Stimulated activated naive CD8-positive, alpha-beta T cell treated with anti-CD3 and anti-CD28 coated beads, Interleukin-15, Interleukin-2, amounts not matched to agents 100 U/mL and 50 U/mL, for 24 hours (primary cell): Measurements from ENCODE around the gene SNX25.

Experiments
- ATAC-seq: fragments of 150-1000 bp; cut with Tn5 transposase; one replicate; pipeline ENCODE4 v1.10.0; 2021
- DNase-seq: peaks from one replicate; pipeline ENCODE4 v3.0.0; 2021

Gene SNX25

GRCh38 chr4:185265942-185266341 lies 56.5 kb downstream of the SNX25 start:
- DNase-seq (no peak), ATAC-seq (no peak)

GRCh38 chr4:185269286-185269685 lies 59.9 kb downstream of the SNX25 start:
- ATAC-seq = no peak
- DNase-seq = no peak

- DNase-seq = no peak
Measured at GRCh38 chr4:185270037-185270436, 60.6 kb downstream of the SNX25 start.

GRCh38 chr4:185270885-185271284 lies 61.5 kb downstream of the SNX25 start:
- DNase-seq = no peak
- ATAC-seq = no peak

More at GRCh38 chr4:185270037-185270436, 60.6 kb downstream of the SNX25 start:
- ATAC-seq = no peak

GRCh38 chr4:185272245-185272644 lies 62.8 kb downstream of the SNX25 start:
- ATAC-seq (no peak), DNase-seq (no peak)

GRCh38 chr4:185275501-185275900 lies 66.1 kb downstream of the SNX25 start:
- ATAC-seq = no peak
- no peak for DNase-seq

- no peak for DNase-seq
- ATAC-seq = no peak
Measured at GRCh38 chr4:185276036-185276435, 66.6 kb downstream of the SNX25 start.

- no peak for ATAC-seq
- DNase-seq = no peak
Measured at GRCh38 chr4:185278716-185279115, 69.3 kb downstream of the SNX25 start.

- ATAC-seq = no peak
- DNase-seq = no peak
Measured at GRCh38 chr4:185280608-185281007, 71.2 kb downstream of the SNX25 start.

GRCh38 chr4:185282968-185283367 lies 73.6 kb downstream of the SNX25 start:
- no peak for ATAC-seq

GRCh38 chr4:185283723-185284122 lies 74.3 kb downstream of the SNX25 start:
- no peak for DNase-seq
- no peak for ATAC-seq

More at GRCh38 chr4:185282968-185283367, 73.6 kb downstream of the SNX25 start:
- DNase-seq = no peak

GRCh38 chr4:185285632-185286393 lies 76.4 kb downstream of the SNX25 start:
- DNase-seq (no peak), ATAC-seq (no peak)

GRCh38 chr4:185286571-185286970 lies 77.2 kb downstream of the SNX25 start:
- ATAC-seq = no peak
- DNase-seq = no peak

- ATAC-seq = no peak
Measured at GRCh38 chr4:185287031-185287430, 77.6 kb downstream of the SNX25 start.

GRCh38 chr4:185290018-185290607 lies 80.7 kb downstream of the SNX25 start:
- DNase-seq = no peak
- no peak for ATAC-seq

More at GRCh38 chr4:185287031-185287430, 77.6 kb downstream of the SNX25 start:
- no peak for DNase-seq

GRCh38 chr4:185290656-185291055 lies 81.3 kb downstream of the SNX25 start:
- DNase-seq (no peak), ATAC-seq (no peak)

- DNase-seq = no peak
- ATAC-seq = no peak
Measured at GRCh38 chr4:185293202-185293601, 83.8 kb downstream of the SNX25 start.

- DNase-seq (no peak), ATAC-seq (no peak)
Measured at GRCh38 chr4:185296665-185297460, 87.5 kb downstream of the SNX25 start.

- DNase-seq = no peak
- ATAC-seq = no peak
Measured at GRCh38 chr4:185298728-185299430, 89.5 kb downstream of the SNX25 start.

GRCh38 chr4:185304541-185304940 lies 95.1 kb downstream of the SNX25 start:
- DNase-seq (no peak), ATAC-seq (no peak)

GRCh38 chr4:185304944-185305690 lies 95.7 kb downstream of the SNX25 start:
- ATAC-seq = peak; percentile 52
- peak; percentile 20 for DNase-seq
